Islet of Langerhans (tissue), 1 donor: ENCODE data around the gene INSL3.
"Not testable (repeated sequence)": the region's sequence is repeated elsewhere in the genome, so short reads cannot be mapped to it uniquely, and the experiment has no call there.

Experiments used
- FAIRE-seq: peaks from one replicate; lab custom pipeline; 2011; peaks lifted over from hg19 to GRCh38; lab: Jason Lieb, UNC

INSL3 gene

DNA sequence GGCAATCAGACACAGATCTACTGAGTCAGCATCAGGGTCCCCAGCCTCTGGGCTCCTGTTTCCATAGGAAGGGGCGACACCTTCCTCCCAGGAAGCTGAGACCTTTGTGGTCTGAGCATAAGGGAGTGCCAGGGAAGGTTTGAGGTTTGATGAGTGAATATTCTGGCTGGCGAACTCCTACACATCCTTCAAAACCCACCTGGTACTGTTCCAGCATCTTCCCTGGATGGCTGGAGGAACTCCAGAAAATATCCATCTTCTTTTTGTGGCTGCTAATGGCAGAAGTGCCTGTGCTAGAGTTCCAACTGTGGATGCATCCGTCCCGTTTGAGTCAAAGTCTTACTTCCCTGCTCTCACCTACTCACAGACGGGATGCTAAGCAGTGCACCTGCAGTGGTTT lies 9.2 kb downstream of the INSL3 start:
- no peak for FAIRE-seq

DNA sequence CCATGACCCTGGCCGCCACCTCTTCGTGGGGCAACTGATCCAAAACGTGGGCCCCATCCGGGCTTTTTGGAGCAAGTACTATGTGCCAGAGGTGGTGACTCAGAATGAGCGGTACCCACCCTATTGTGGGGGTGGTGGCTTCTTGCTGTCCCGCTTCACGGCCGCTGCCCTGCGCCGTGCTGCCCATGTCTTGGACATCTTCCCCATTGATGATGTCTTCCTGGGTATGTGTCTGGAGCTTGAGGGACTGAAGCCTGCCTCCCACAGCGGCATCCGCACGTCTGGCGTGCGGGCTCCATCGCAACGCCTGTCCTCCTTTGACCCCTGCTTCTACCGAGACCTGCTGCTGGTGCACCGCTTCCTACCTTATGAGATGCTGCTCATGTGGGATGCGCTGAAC lies 9.6 kb downstream of the INSL3 start:
- no peak for FAIRE-seq

DNA sequence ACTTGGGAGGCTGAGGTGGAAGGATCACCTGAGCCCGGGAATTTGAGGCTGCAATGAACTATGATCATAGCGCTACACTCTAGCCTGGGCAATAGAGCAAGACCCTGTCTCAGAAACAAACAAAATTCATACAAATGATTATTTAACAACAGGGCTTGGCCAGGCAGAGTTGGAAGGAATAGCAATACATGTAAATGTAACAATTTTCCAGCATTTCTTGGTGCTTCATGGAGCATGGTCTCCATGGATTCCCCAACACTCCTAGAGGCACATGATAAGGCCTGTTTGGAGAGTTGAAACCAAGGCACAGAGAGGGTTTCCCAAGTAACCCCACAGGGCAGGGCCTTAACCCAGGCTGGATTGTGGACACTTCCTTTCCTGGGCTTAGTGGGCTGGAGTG lies 10.2 kb downstream of the INSL3 start:
- FAIRE-seq, result no peak

DNA sequence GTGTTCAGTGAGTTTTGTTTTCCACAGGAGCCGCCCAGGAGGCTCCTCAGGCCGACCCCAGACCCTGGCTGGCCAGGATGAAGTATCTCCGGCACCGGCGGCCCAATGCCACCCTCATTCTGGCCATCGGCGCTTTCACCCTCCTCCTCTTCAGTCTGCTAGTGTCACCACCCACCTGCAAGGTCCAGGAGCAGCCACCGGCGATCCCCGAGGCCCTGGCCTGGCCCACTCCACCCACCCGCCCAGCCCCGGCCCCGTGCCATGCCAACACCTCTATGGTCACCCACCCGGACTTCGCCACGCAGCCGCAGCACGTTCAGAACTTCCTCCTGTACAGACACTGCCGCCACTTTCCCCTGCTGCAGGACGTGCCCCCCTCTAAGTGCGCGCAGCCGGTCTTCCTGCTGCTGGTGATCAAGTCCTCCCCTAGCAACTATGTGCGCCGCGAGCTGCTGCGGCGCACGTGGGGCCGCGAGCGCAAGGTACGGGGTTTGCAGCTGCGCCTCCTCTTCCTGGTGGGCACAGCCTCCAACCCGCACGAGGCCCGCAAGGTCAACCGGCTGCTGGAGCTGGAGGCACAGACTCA lies 13.5 kb downstream of the INSL3 start:
- FAIRE-seq, result no peak

DNA sequence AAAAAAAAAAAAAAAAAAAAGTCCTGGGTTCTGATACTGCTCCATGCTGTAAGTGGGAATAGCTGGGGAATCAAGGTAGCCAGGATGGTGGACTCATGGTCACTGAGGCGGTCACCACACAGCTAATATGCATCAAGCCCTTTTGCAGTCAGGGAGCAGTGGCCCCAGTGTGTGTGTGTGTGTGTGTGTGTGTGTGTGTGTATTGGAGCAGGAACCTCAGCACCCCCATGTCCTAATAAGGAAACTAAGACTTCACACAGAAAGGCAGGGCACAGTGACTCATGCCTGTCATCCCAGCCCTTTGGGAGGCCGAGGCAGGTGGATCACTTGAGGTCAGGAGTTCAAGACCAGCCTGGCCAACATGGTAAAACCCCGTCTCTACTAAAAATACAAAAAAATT lies 14.4 kb downstream of the INSL3 start:
- FAIRE-seq, result no peak

DNA sequence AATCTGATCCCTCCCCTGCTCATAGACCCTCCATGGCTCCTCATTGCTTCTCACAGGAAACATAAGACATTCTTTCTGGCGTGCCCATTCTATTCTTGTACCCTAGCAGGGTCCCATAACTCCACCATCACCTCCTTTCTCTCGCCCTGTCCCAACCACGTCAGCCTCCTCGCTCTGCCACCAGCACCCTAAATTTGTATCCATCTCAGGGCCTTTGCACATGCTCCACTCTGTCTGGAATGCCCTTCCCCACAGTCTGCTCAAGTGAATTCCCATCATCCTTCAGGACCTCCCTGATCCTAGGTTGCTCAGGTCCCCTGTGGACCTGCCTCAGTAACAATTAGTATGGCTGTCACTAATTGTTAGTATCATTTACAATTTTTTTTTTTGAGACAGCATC lies 15.9 kb downstream of the INSL3 start:
- FAIRE-seq, result no peak

DNA sequence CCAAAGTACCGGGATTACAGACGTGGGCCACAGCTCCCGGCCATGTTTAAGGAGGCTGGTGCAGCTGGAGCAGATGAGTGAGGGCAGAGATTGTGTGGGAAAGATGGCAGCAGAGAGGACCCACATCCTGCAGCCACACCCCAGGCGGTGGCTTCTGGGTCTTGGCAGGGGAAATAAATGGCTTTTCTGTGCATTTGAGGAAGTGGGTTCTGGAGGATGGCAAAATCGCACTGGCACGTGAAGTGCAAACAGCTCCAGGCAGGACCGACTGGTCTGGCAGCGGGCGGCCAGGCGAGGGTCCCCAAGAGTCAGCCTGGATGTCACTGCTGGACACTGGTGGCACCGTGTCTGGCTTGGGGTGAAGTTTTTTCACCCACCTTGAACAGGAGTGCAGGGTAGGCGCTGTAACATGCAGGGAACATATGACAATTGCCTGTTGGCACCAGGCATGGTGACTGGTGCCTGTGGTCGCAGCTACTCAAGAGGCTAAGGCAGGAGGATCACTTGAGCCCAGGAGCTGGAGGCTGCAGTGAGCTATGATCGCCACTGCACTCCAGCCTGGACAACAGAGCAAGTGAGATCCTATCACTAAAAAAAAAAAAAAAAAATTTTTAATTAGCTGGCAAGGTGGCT lies 17.9 kb downstream of the INSL3 start:
- no peak for FAIRE-seq

DNA sequence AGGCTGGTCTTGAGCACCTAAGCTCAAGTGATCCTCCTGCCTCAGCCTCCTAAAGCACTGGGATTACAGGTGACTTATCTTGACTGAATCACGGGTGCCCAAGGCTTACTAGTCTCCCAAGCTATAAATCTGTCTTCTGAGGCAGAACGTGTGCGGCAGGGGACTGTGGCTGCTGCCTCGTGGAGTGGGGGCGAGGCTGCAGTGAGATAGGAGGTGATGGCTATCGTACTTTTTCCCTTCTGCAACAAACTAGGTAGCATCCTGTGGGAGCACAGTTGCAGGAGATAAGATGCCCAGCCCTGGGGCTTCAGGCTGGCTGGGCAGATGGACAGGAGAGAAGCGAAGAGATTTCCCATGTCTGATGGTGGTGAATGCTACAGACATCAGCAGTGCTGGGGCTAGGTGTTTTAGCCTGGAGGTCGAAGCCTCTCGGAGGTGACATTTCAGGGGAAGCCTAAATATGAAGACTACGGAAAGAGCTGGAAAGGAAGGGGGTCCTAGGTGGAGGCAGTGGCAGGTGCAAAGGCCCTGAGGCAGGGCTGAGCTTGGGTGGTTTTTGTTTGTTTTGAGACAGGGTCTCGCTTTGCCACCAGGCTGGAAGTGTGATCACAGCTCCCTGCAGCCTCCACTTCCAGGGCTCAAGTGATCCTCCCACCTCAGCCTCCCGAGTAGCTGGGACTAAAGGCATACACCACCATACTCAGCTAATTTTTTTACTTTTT lies 19.0 kb downstream of the INSL3 start:
- no peak for FAIRE-seq

DNA sequence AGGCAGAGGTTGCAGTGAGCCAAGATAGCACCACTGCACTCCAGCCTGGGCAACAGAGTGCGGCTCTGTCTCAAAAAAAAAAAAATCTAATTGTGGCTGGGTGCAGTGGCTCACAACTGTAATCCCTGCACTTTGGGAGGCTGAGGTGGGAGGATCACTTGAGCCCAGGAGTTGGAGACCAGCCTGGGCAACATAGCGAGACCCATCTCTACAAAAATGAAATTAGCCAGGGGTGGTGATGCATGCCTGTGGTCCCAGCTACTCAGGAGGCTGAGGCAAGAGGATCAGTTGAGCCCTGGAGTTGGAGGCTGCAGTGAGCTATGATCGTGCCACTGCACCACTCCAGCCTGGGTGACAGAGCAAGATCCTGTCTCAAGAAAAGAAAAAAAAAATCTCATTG lies 22.7 kb downstream of the INSL3 start:
- not testable (repeated sequence) for FAIRE-seq

DNA sequence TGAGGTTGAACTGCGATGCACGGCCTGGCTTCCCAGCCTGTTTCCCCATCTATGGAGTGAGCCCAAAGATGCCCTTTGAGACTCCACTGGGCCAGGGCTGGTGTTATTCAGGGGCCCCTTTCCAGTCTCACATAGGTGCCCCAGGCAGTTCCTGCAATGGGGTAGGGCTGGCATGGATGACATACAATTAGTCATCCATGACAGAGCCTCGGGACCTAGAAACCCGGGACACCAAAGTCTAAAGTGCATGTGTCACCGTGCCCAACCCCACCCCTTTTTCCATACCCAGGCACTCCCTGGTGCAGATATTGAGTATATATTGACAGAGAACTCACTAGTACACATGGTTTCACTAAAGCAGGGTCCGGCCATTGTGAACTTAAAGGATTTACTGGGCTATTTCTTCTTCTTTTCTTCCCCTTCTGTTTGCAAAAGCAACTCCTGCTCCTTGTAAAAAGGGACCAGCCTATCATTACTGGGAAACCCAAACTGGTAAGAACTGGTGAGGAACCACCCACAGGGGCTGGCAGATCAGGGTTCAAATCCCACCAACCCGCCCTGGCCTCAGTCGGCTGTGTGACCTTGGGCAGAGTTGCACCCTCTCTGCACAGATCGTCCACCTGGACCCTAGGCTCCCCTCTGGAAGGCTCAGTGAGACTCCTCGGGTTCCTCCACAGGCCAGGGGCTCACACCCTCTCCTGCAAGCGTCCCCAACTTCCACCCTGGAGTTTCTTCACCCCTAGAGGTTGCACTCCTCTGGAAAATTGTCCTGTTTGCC lies 23.7 kb downstream of the INSL3 start:
- no peak for FAIRE-seq

DNA sequence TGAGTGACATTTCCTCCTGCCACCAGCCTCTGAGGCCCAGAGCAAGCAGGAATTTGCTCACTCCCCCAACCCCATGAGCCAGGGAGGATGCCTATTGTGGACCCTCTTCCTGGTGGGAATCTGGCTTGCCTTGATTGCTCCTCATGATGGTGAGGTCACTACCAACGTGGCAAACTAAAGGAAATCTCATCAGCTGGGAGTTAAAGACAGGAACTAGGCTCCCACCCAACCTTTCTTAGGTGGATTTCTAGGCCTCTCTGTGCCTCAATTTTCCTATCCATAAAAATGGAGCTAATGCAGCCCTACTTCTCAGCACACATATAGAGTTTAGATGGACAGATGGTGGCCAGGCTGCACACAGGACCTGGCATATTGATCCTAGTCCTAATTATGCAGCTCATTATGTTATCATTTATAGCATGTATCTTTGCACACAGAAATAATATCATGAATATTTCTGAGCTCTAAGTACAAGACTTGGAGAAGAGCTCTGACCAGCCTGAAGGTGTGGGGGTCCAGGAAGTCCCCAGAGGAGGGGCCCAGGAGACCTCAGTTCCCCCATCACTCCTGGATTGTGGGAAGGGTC lies 24.4 kb downstream of the INSL3 start:
- FAIRE-seq, result no peak

DNA sequence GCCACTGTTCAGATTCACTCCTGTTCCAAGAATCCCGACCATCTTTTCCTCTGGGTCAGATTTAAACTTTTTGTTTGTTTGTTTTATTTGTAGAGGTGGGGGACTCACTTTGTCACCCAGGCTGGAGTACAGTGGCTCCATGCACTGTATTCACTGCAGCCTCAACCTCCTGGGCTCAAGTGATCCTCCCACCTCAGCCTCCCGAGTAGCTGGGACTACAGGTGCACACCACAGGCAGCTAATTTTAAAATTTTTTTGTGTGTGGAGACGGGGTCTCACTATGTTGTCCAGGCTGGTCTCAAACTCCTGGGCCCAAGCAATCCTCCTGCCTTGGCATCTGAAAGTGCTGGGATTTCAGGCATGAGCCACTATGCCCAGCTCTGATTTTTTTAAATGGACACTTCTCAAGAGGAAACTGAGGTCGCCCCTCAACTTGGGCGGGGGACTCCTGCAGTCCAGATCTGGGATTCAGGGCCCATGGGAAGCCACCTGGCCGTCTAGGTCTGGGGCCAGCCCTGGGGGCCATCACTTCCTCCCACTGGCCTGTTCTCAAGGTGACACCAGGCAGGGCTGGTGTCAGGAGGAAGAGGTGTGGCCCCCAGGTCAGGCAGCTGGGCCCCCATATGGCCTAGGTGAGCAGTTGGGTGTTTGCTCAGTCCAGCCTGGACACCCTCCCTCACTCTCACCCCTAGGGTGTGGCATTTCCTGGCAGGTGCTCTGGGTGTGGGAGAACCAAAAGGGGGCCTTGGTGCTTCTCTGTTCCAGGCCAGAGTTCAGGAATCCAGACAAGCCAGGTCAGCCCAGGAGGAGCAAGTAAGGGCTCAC lies 25.1 kb downstream of the INSL3 start:
- no peak for FAIRE-seq

DNA sequence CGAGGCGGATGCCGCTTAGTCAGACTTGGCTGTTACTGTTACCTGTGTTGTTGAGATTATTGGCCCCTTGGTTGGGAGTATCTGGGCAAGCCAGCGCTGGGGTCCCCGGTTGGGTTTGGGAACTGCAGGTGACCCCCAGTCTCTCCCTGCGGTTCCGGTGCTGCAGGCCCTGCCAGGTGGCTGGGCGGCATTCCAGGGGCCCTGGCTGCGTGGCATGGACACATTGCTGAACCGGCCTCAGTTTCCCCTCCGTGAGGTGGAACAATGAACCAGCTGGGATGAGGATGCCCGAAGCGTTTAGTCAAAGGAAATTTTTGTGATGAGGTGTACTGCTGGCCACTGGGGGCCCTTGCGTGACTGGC lies 25.8 kb downstream of the INSL3 start:
- no peak for FAIRE-seq

DNA sequence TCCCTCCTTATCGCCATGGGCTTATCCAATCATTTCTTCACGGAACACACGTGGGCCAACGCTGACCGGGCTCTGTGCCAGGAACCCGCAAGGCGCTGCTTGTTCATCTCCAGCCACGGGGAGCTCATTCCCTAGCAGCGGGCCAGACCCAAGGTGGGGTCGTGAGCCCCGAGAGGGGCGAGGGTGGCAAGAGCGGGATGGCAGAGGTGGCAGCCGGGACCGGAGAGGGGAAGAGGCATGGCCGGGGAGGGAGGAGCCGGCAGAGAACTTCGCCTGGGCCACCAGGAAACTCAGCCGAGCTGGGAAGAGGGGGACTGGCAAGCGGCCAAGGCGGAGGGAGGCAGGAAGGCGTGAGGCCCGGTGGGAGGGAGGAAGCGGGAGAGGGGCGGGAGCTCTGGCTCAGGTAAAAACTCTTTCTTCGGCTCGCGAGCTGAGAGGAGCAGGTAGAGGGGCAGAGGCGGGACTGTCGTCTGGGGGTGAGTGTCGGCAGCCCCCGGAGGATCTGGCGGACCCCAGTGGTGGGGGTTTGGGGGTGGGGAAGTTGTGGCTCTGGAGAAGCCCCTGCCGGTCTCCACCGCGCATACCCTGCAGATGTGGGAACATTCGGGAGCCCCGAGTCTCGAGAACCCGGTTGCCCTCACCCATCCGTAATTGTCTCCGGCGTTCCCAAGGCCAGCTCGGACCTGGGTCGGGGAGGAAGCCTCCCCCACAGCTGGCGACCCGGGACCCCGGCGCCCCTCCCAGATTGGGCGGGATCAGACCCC lies 26.4 kb downstream of the INSL3 start, which contains the start of gene B3GNT3:
B3GNT3 (plus strand) TSS at position 408 of the 764 bp plus-strand sequence. CDS start 12,670 bp downstream, outside the sequence.
- FAIRE-seq, result no peak

DNA sequence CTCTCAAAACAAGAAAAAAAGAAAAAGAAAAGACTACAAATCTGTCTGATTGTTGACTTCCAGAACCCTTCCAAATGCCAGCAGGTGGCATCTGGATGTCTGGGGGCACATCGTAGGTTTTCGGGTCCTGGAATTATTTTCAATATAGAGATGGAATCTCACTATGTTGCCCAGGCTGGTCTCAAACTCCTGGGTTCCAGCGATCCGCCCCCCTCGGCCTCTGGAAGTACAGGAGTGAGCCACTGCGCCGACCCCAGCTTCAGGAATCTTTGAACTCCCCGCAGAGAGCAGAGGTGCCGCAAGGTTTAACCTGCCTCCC lies 26.9 kb downstream of the INSL3 start:
- FAIRE-seq, result no peak

DNA sequence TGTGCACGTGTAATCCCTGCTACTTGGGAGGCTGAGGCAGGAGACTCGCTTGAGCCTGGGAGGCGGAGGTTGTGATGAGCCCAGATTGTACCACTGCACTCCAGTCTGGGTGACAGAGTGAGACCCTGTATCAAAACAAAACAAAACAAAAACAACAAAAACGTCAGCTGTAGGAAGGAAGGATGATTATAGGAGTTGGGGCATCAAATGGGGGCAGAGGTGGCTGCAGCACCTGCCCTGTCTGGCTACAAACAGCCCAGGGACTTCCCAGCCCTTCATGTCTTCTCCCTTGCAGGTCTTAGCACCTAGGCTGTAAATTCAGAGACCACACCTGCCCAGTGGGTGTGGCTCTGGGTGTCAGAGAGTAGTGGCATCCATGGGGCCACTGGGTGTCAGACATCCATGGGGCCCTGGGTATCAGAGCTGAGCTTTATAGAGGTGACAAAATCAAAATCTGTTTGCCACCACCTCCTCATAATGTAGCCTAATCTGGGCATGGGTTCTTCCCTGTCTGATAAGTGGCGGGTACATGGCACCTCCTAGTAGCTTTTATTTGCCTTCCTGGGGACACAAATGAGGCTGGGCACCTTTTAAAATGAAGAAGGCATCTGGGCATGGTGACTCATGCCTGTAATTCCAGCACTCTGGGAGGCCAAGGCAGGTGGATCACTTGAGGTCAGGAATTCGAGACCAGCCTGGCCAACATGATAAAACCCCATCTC lies 31.1 kb downstream of the INSL3 start:
- no peak for FAIRE-seq

DNA sequence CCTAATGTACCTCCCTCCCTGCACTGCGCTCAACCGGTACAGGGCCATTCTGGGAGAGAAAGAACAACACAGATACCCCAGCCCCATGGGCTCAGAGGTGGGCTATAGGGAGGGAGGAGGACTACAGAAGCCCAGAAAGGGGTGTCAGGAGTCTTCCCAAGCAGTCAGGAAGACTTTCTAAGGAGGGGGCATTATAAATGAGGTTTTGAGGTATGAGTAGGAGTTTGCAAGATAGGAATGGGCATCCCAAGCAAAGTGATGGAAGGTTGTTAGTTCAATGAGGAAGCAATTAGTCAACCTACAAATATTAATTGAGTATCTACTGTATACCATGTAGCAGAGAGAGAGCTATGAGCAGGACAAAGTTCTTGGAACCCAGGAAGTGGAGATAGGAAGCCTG lies 32.7 kb downstream of the INSL3 start:
- FAIRE-seq, result no peak

DNA sequence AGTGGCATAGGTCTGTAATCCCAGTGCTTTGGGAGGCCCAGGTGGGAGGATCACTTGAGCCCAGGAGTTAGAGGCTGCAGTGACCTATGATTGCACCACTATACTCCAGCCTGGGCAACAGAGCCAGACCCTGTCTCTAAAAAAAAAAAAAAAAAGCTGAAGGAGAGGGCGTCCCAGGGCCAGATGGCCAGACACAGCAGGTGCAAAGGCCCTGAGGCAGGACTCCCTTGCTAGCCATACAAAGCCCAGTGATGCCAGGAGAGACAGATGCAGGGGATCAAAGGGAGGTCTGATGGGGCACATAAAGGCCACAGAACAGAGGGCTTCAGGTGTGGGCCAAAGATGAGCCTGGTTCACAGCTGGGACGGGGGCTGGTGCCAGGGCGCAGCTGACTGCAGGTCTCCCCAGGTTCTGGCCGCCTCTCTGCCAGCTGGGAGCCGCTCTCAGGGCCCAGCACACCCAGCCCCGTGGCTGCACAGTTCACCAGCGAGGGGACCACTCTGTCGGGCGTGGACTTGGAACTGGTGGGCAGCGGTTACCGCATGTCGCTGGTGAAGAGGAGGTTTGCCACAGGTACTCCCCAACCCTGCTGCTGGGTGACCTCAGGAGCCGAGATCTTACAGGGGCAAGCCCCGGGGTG lies 33.9 kb downstream of the INSL3 start:
- FAIRE-seq, result no peak

DNA sequence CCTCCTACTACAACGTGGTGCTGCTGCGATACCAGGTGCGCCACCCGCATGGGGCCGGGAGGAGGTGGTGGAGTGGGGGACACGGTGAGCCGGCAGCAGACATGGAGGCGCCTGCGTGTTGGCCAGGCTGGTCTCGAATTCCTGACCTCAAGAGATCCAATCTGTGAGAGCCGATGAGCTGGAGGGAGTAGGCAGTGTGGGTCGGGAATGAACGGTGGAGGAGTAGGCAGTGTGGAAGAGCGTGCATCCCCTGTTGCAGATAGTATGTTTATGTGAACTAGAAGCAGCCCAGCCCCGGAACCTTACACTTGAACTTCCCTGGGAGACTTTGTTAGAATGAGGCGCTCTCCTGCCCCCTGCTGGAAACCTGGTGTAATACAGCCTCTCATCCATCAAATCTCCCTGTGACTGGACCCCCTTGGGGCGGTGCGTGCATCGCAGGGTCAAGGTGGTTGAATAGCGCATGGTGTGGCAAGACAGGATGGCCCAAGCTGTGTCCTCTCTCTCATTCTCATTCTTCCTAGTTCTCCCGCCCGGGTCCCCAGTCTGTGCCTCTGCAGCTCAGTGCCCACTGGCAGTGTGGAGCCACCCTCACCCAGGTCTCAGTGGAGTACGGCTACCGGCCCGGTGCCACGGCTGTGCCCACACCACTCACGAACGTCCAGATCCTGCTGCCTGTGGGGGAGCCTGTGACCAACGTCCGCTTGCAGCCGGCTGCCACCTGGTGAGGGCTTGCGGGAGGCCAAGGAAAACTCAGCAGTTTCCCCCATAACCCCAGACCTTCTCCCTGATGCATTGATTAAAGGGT lies 36.9 kb downstream of the INSL3 start:
- FAIRE-seq, result peak; percentile 21
